NB4 (cell line): Measurements from ENCODE around the gene TSNAXIP1.

ENCODE experiments used
- DNase-seq: peaks from one replicate; pipeline ENCODE4 v3.0.0; 2010; ENCODE audit warnings: low read depth
- H3K4me3 ChIP-seq: one replicate; pipeline ENCODE4 v1.5.1; 2011; ENCODE audit warnings: mild to moderate bottlenecking, low read depth, low read length, moderate library complexity
- MAX ChIP-seq: IDR thresholded peaks from 2 replicates; pipeline ENCODE4 v1.6.1; 2011; ENCODE audit warnings: low read depth, low read length
- MYC ChIP-seq: IDR thresholded peaks from 2 replicates; pipeline ENCODE4 v1.6.1; 2011; ENCODE audit warnings: low read depth, low read length
- POLR2A ChIP-seq: IDR thresholded peaks from 2 replicates; pipeline ENCODE4 v1.6.1; 2011; ENCODE audit warnings: mild to moderate bottlenecking; ENCODE audit not compliant: insufficient read length; ENCODE audit errors: extremely low read depth
- TF ChIP-seq, protein P1 (sequence below): IDR thresholded peaks from one replicate; pipeline ENCODE4 v1.5.1; 2012; ENCODE audit warnings: low read depth, low read length

TSNAXIP1 gene

GRCh38 chr16:67770346-67770991 is 36.2 kb upstream of the TSNAXIP1 start:
- no peak for DNase-seq
- H3K4me3 ChIP-seq: no peak overlapping the region
- TF ChIP-seq, protein P1, sequence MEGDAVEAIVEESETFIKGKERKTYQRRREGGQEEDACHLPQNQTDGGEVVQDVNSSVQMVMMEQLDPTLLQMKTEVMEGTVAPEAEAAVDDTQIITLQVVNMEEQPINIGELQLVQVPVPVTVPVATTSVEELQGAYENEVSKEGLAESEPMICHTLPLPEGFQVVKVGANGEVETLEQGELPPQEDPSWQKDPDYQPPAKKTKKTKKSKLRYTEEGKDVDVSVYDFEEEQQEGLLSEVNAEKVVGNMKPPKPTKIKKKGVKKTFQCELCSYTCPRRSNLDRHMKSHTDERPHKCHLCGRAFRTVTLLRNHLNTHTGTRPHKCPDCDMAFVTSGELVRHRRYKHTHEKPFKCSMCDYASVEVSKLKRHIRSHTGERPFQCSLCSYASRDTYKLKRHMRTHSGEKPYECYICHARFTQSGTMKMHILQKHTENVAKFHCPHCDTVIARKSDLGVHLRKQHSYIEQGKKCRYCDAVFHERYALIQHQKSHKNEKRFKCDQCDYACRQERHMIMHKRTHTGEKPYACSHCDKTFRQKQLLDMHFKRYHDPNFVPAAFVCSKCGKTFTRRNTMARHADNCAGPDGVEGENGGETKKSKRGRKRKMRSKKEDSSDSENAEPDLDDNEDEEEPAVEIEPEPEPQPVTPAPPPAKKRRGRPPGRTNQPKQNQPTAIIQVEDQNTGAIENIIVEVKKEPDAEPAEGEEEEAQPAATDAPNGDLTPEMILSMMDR: no peak
- TF ChIP-seq POLR2A (no peak), MYC (no peak), MAX (no peak)

GRCh38 chr16:67773099-67773498 is 33.6 kb upstream of the TSNAXIP1 start:
- no peak for TF ChIP-seq MYC
- TF ChIP-seq MAX: no peak
- TF ChIP-seq, protein P1: no peak
- TF ChIP-seq POLR2A: no peak
- H3K4me3 ChIP-seq: no peak overlapping the region
- no peak for DNase-seq

DNA sequence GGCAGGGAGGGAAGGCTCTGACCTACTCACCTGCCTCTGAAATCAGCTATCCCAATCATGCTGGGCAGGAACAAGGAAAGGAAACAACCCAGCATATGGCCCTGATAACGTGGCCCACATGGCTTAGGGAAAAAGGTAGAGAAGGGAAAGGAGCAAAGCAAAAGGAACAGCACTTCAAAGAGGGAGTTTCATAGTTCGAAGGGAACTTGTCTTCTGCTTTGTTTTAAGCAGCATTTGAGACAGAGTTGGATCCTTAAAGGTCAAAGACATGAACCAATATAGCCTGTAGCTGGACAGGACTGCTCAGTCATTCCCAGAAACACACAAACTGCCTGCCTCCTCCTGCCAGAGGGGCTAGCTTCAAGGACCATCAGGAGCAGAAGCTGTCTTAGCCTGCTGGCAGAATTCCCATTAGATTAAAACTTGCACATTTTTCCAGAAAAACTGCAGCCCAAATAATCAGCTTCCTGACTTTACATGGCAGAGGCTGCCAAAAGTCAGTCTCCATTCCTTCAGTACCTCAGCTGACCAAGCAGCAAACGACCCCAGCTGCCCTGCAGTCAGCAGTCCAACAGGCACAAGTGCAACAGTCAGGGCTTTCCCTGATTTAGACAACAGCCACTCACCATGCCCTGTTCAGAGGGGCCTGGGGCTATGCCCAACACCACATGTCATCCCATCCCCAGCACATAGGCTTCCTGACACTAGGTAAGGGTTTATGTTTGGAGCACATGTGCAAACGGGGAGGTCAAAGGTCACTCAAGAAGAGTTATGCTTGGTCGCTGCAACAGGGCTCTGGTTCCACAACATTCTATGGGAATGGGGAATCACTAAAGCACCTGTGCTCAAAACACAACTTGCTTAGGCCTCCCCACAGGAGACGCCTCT is 32.9 kb upstream of the TSNAXIP1 start:
- no peak for DNase-seq

DNA sequence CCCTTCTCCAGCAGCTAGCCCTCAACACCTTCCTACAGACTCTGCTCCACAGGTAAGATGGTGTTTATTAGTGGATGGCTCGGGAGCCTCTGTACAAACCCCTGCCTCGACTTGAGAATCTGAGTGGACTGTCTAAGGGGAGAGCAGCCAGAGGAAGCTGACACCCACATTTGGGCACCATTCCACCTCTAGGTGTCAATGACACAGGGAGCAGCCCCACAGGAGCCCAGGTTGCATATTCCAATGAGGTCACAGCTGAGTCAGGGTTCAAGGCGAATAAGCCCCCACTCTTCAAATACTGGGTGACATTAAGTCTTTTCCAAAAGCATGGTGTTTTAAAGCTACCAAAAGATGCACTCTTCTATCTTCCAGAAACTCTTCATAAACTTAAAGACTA is 32.2 kb upstream of the TSNAXIP1 start:
- DNase-seq: no peak
- H3K4me3 ChIP-seq: no peak overlapping the region
- TF ChIP-seq MAX (no peak), MYC (no peak), POLR2A (no peak)
- TF ChIP-seq, protein P1: no peak

More for the DNA sequence above, 32.9 kb upstream of the TSNAXIP1 start:
- no peak for TF ChIP-seq MAX
- TF ChIP-seq, protein P1: no peak
- TF ChIP-seq POLR2A: no peak
- TF ChIP-seq MYC: no peak
- no peak overlapping the region for H3K4me3 ChIP-seq

GRCh38 chr16:67775273-67775672 is 31.4 kb upstream of the TSNAXIP1 start:
- no peak overlapping the region for H3K4me3 ChIP-seq
- DNase-seq: no peak
- TF ChIP-seq, protein P1: no peak
- no peak for TF ChIP-seq MAX
- TF ChIP-seq POLR2A: no peak
- TF ChIP-seq MYC: no peak
